RPMI8226 (cell line): Measurements from ENCODE around the gene C14orf180.

Experiments
- DNase-seq: peaks from one replicate; pipeline ENCODE4 v3.0.0-alpha.2; 2015

The C14orf180 gene

GRCh38 chr14:104563191-104563741 lies 16.3 kb upstream of the C14orf180 start:
- DNase-seq, result no peak

- peak; percentile 71 for DNase-seq
These were observed 15.6 kb upstream of the C14orf180 start for GRCh38 chr14:104563742-104564615.

GRCh38 chr14:104564744-104565679 lies 14.6 kb upstream of the C14orf180 start:
- no peak for DNase-seq

GRCh38 chr14:104567141-104567956 lies 12.2 kb upstream of the C14orf180 start:
- DNase-seq, result no peak

- no peak for DNase-seq
These were observed 11.7 kb upstream of the C14orf180 start for GRCh38 chr14:104567957-104568225.

- no peak for DNase-seq
These were observed 10.9 kb upstream of the C14orf180 start for GRCh38 chr14:104568620-104569019.

GRCh38 chr14:104569435-104569834 lies 10.1 kb upstream of the C14orf180 start:
- no peak for DNase-seq

GRCh38 chr14:104571246-104571645 lies 8.3 kb upstream of the C14orf180 start:
- DNase-seq, result no peak

GRCh38 chr14:104572024-104572626 lies 7.4 kb upstream of the C14orf180 start:
- DNase-seq, result no peak

- no peak for DNase-seq
These were observed 6.9 kb upstream of the C14orf180 start for GRCh38 chr14:104572668-104573067.

- DNase-seq, result no peak
These were observed 5.6 kb upstream of the C14orf180 start for GRCh38 chr14:104573930-104574329.

GRCh38 chr14:104574536-104574935 lies 5.0 kb upstream of the C14orf180 start:
- no peak for DNase-seq

GRCh38 chr14:104574978-104575583 lies 4.5 kb upstream of the C14orf180 start:
- no peak for DNase-seq

GRCh38 chr14:104576232-104576969 lies 3.2 kb upstream of the C14orf180 start:
- no peak for DNase-seq

GRCh38 chr14:104576970-104577332 lies 2.6 kb upstream of the C14orf180 start:
- no peak for DNase-seq

GRCh38 chr14:104577426-104577825 lies 2.1 kb upstream of the C14orf180 start:
- DNase-seq, result no peak

- DNase-seq, result no peak
These were observed 1.7 kb upstream of the C14orf180 start for GRCh38 chr14:104577847-104578301.

GRCh38 chr14:104578321-104578720 lies 1.2 kb upstream of the C14orf180 start:
- no peak for DNase-seq

- peak; percentile 15 for DNase-seq
These were observed 375 bp downstream of the C14orf180 start for GRCh38 chr14:104579939-104580338.

GRCh38 chr14:104580961-104581360 lies 1.4 kb downstream of the C14orf180 start:
- DNase-seq, result no peak

- no peak for DNase-seq
These were observed 2.0 kb downstream of the C14orf180 start for GRCh38 chr14:104581521-104581920.
